WTC11 (cell line): ENCODE measurements around the gene RNPEPL1. TPM values are rescaled to one million over a fixed set of nuclear protein-coding genes. Genes with fewer than 3 reads are reported as not detected.

ENCODE experiments used
- ATAC-seq: fragments of 200-7000 bp; cut with Tn5 transposase; 2 replicates; pipeline ENCODE4 v1.10.0; 2021; ENCODE audit warnings: mild to moderate bottlenecking, moderate library complexity
- CTCF ChIA-PET: fragments of 300-600 bp; sonication (Branson Sonifier 250); formaldehyde crosslinking; loops from one replicate; lab custom pipeline; 2021; ENCODE audit warnings: antibody characterized with exemption; lab: Charles Lee
- POLR2A ChIA-PET: fragments of 350-600 bp; sonication (Branson Sonifier 250); formaldehyde crosslinking; loops from one replicate; lab custom pipeline; 2021; ENCODE audit warnings: antibody characterized with exemption; lab: Charles Lee
- DNase-seq: peaks from one replicate; pipeline ENCODE4 v3.0.0; 2021; ENCODE audit warnings: low spot score
- H3K27ac Mint-ChIP-seq: 2 replicates; pipeline ENCODE4 v1.8.0; 2021; ENCODE audit warnings: mixed read lengths
- H3K27me3 Mint-ChIP-seq: 2 replicates; pipeline ENCODE4 v1.8.0; 2021; ENCODE audit warnings: low read depth, mild to moderate bottlenecking, moderate library complexity, mixed read lengths
- H3K36me3 Mint-ChIP-seq: 2 replicates; pipeline ENCODE4 v1.8.0; 2021; ENCODE audit warnings: mixed read lengths
- H3K4me1 Mint-ChIP-seq: 2 replicates; pipeline ENCODE4 v1.8.0; 2022; ENCODE audit warnings: mixed read lengths
- H3K4me3 Mint-ChIP-seq: 2 replicates; pipeline ENCODE4 v1.8.0; 2021; ENCODE audit warnings: mild to moderate bottlenecking, moderate library complexity, mixed read lengths
- H3K9me3 Mint-ChIP-seq: 2 replicates; pipeline ENCODE4 v1.8.0; 2021; ENCODE audit warnings: mixed read lengths
- CBFB ChIP-seq: sonication (generic); formaldehyde crosslinking; IDR thresholded peaks from 2 replicates; pipeline ENCODE4 v1.8.1; 2022; ENCODE audit warnings: mild to moderate bottlenecking, low read depth, missing genetic modification reagents
- CREB1 ChIP-seq: sonication (generic); formaldehyde crosslinking; IDR thresholded peaks from 2 replicates; pipeline ENCODE4 v1.8.0; 2023; ENCODE audit warnings: mild to moderate bottlenecking, missing genetic modification reagents
- ESRRA ChIP-seq: sonication (generic); formaldehyde crosslinking; IDR thresholded peaks from 2 replicates; pipeline ENCODE4 v1.8.1; 2022; ENCODE audit warnings: mild to moderate bottlenecking, missing genetic modification reagents, borderline replicate concordance
- GABPB1 ChIP-seq: sonication (generic); formaldehyde crosslinking; IDR thresholded peaks from 2 replicates; pipeline ENCODE4 v1.8.1; 2023; ENCODE audit warnings: mild to moderate bottlenecking, missing genetic modification reagents
- GTF2I ChIP-seq: fragments of 250-450 bp; sonication (Bioruptor Pico); conservative IDR thresholded peaks from 2 replicates; pipeline ENCODE4 v1.4.0; 2021; ENCODE audit warnings: mild to moderate bottlenecking
- JAZF1 ChIP-seq: fragments of 250-450 bp; sonication (Bioruptor Pico); IDR thresholded peaks from 2 replicates; pipeline ENCODE4 v1.9.0; 2021; ENCODE audit warnings: moderate library complexity, mild to moderate bottlenecking, inconsistent platforms
- RELA ChIP-seq: sonication (generic); formaldehyde crosslinking; IDR thresholded peaks from 2 replicates; pipeline ENCODE4 v1.8.1; 2022; ENCODE audit warnings: missing genetic modification reagents, mild to moderate bottlenecking, borderline replicate concordance
- ZNF121 ChIP-seq: sonication (generic); formaldehyde crosslinking; IDR thresholded peaks from 2 replicates; pipeline ENCODE4 v1.8.0; 2023; ENCODE audit warnings: missing genetic modification reagents
- total RNA-seq: library from RNA; stranded (reverse); gene quantifications from 3 replicates; pipeline ENCODE4 v1.2.3, GENCODE V29; 2021
- TF ChIP-seq, protein P1 (sequence below): fragments of 250-450 bp; sonication (Bioruptor Pico); IDR thresholded peaks from 2 replicates; pipeline ENCODE4 v2.1.2; 2022; ENCODE audit warnings: mild to moderate bottlenecking, moderate library complexity
- TF ChIP-seq, protein P2 (sequence below): sonication (generic); formaldehyde crosslinking; IDR thresholded peaks from 2 replicates; pipeline ENCODE4 v1.8.0; 2022; ENCODE audit warnings: mild to moderate bottlenecking, missing genetic modification reagents
- TF ChIP-seq, protein P3 (sequence below): sonication (generic); formaldehyde crosslinking; IDR thresholded peaks from 2 replicates; pipeline ENCODE4 v1.8.0; 2022; ENCODE audit warnings: missing genetic modification reagents
- TF ChIP-seq, protein P4 (sequence below): sonication (generic); formaldehyde crosslinking; IDR thresholded peaks from 2 replicates; pipeline ENCODE4 v1.8.0; 2022; ENCODE audit warnings: mild to moderate bottlenecking, missing genetic modification reagents
- TF ChIP-seq, protein P5 (sequence below): sonication (generic); formaldehyde crosslinking; IDR thresholded peaks from 2 replicates; pipeline ENCODE4 v1.8.1; 2022; ENCODE audit warnings: mild to moderate bottlenecking, moderate library complexity, missing genetic modification reagents
- TF ChIP-seq, protein P6 (sequence below): sonication (generic); formaldehyde crosslinking; IDR thresholded peaks from 2 replicates; pipeline ENCODE4 v1.8.0; 2023; ENCODE audit warnings: missing genetic modification reagents, mild to moderate bottlenecking, borderline replicate concordance

The RNPEPL1 gene
- total RNA-seq, 1 experiment from 2014 or later, result 18.8 TPM

DNA sequence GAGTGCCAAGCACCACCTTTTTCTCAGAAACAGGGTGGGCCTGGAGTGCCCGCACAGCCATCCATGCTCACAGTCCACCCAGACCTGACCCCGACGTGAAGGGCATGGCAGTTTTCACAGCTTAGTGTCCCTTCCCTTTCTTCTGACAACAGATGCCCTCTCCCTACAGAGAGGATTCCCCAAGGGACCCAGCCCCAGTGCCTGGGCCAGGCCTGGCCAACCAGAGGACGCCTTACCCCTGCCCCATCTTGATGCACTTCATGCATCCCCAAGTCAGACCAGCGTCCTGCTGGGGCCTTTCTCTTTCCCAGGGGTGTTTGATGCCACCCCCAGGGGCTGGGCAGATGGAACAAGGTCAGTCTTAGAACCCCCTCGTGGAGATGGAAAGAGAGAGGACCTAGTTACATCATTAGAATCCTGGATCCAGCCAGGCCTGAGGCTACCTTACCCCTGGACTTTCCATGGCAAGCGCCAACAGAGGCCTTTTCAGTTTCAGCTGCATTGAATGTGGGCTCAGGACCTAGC lies 14.3 kb upstream of the RNPEPL1 start:
- peaks cover 12% of the 10 kb centered on the region for H3K4me1 Mint-ChIP-seq
- peaks cover 21% of the 10 kb centered on the region for H3K36me3 Mint-ChIP-seq
- H3K27ac Mint-ChIP-seq, result no peak overlapping the region
- ChIA-PET POLR2A (no interaction called here), CTCF (no interaction called here)
- TF ChIP-seq, protein P1, sequence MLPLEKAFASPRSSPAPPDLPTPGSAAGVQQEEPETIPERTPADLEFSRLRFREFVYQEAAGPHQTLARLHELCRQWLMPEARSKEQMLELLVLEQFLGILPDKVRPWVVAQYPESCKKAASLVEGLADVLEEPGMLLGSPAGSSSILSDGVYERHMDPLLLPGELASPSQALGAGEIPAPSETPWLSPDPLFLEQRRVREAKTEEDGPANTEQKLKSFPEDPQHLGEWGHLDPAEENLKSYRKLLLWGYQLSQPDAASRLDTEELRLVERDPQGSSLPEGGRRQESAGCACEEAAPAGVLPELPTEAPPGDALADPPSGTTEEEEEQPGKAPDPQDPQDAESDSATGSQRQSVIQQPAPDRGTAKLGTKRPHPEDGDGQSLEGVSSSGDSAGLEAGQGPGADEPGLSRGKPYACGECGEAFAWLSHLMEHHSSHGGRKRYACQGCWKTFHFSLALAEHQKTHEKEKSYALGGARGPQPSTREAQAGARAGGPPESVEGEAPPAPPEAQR (CRISPR knock-in tag), result no peak
- TF ChIP-seq GTF2I (no peak), ESRRA (CRISPR knock-in tag) (no peak), CBFB (CRISPR knock-in tag) (no peak), ZNF121 (no peak), GABPB1 (CRISPR knock-in tag) (no peak), CREB1 (no peak), JAZF1 (CRISPR knock-in tag) (no peak), RELA (CRISPR knock-in tag) (no peak)
- TF ChIP-seq, protein P2, sequence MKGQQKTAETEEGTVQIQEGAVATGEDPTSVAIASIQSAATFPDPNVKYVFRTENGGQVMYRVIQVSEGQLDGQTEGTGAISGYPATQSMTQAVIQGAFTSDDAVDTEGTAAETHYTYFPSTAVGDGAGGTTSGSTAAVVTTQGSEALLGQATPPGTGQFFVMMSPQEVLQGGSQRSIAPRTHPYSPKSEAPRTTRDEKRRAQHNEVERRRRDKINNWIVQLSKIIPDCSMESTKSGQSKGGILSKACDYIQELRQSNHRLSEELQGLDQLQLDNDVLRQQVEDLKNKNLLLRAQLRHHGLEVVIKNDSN (CRISPR knock-in tag), result no peak
- TF ChIP-seq, protein P3, sequence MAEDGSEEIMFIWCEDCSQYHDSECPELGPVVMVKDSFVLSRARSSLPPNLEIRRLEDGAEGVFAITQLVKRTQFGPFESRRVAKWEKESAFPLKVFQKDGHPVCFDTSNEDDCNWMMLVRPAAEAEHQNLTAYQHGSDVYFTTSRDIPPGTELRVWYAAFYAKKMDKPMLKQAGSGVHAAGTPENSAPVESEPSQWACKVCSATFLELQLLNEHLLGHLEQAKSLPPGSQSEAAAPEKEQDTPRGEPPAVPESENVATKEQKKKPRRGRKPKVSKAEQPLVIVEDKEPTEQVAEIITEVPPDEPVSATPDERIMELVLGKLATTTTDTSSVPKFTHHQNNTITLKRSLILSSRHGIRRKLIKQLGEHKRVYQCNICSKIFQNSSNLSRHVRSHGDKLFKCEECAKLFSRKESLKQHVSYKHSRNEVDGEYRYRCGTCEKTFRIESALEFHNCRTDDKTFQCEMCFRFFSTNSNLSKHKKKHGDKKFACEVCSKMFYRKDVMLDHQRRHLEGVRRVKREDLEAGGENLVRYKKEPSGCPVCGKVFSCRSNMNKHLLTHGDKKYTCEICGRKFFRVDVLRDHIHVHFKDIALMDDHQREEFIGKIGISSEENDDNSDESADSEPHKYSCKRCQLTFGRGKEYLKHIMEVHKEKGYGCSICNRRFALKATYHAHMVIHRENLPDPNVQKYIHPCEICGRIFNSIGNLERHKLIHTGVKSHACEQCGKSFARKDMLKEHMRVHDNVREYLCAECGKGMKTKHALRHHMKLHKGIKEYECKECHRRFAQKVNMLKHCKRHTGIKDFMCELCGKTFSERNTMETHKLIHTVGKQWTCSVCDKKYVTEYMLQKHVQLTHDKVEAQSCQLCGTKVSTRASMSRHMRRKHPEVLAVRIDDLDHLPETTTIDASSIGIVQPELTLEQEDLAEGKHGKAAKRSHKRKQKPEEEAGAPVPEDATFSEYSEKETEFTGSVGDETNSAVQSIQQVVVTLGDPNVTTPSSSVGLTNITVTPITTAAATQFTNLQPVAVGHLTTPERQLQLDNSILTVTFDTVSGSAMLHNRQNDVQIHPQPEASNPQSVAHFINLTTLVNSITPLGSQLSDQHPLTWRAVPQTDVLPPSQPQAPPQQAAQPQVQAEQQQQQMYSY (CRISPR knock-in tag), result no peak
- TF ChIP-seq, protein P4, sequence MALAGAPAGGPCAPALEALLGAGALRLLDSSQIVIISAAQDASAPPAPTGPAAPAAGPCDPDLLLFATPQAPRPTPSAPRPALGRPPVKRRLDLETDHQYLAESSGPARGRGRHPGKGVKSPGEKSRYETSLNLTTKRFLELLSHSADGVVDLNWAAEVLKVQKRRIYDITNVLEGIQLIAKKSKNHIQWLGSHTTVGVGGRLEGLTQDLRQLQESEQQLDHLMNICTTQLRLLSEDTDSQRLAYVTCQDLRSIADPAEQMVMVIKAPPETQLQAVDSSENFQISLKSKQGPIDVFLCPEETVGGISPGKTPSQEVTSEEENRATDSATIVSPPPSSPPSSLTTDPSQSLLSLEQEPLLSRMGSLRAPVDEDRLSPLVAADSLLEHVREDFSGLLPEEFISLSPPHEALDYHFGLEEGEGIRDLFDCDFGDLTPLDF, result no peak
- TF ChIP-seq, protein P5, sequence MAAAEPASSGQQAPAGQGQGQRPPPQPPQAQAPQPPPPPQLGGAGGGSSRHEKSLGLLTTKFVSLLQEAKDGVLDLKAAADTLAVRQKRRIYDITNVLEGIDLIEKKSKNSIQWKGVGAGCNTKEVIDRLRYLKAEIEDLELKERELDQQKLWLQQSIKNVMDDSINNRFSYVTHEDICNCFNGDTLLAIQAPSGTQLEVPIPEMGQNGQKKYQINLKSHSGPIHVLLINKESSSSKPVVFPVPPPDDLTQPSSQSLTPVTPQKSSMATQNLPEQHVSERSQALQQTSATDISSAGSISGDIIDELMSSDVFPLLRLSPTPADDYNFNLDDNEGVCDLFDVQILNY (CRISPR knock-in tag), result no peak
- TF ChIP-seq, protein P6, sequence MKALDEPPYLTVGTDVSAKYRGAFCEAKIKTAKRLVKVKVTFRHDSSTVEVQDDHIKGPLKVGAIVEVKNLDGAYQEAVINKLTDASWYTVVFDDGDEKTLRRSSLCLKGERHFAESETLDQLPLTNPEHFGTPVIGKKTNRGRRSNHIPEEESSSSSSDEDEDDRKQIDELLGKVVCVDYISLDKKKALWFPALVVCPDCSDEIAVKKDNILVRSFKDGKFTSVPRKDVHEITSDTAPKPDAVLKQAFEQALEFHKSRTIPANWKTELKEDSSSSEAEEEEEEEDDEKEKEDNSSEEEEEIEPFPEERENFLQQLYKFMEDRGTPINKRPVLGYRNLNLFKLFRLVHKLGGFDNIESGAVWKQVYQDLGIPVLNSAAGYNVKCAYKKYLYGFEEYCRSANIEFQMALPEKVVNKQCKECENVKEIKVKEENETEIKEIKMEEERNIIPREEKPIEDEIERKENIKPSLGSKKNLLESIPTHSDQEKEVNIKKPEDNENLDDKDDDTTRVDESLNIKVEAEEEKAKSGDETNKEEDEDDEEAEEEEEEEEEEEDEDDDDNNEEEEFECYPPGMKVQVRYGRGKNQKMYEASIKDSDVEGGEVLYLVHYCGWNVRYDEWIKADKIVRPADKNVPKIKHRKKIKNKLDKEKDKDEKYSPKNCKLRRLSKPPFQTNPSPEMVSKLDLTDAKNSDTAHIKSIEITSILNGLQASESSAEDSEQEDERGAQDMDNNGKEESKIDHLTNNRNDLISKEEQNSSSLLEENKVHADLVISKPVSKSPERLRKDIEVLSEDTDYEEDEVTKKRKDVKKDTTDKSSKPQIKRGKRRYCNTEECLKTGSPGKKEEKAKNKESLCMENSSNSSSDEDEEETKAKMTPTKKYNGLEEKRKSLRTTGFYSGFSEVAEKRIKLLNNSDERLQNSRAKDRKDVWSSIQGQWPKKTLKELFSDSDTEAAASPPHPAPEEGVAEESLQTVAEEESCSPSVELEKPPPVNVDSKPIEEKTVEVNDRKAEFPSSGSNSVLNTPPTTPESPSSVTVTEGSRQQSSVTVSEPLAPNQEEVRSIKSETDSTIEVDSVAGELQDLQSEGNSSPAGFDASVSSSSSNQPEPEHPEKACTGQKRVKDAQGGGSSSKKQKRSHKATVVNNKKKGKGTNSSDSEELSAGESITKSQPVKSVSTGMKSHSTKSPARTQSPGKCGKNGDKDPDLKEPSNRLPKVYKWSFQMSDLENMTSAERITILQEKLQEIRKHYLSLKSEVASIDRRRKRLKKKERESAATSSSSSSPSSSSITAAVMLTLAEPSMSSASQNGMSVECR (CRISPR knock-in tag), result no peak
- TF ChIP-seq, all 79 proteins: peak for 0
- Mint-ChIP-seq H3K27me3 (peaks cover 21% of the 10 kb centered on the region), H3K9me3 (peaks cover 18% of the 10 kb centered on the region), H3K4me3 (no peak overlapping the region)
- ATAC-seq (no peak), DNase-seq (no peak)
